ENCODE results near the gene DCDC2.

GRCh38 chr6:24340998-24341938 is 16.6 kb downstream of the DCDC2 start:
- TF ChIP-seq CTCF (IDR thresholded peaks at IDR 0.05) (no peak), EP300 (IDR thresholded peaks at IDR 0.05) (no peak)

Data from sigmoid colon (tissue), 4 donors.